NCI-H2107 treated with DMSO at 0.1 percent for 48 hours (cell line): ENCODE measurements around the gene AQP1.

ENCODE experiments used
- DNase-seq: peaks from one replicate; lab custom pipeline; 2025; ENCODE audit not compliant: unreplicated experiment; lab: John Stamatoyannopoulos, UW

AQP1 gene

DNA sequence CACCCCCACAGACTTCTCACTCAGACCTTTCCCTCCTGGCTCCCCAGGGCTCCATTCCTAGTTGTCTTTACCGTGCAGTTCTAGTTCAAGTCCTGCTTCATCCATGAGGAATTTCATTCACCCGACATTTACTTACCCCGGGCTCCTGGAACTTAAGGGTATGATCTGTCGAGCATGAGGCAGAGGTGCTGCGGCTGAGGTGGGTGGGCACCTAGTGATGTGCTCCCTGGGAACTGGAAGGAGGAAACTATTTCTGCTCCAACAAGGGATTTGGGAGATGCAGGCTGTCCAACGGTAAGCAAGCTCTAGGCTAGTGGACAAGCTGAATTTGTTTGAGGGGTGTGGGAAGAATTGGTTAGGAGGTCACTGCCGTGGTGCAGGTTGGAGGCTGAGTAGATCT is 30.2 kb upstream of the AQP1 start:
- no peak for DNase-seq

GRCh38 chr7:30884881-30885280 is 26.8 kb upstream of the AQP1 start:
- no peak for DNase-seq

GRCh38 chr7:30886608-30887011 is 25.0 kb upstream of the AQP1 start:
- no peak for DNase-seq

DNA sequence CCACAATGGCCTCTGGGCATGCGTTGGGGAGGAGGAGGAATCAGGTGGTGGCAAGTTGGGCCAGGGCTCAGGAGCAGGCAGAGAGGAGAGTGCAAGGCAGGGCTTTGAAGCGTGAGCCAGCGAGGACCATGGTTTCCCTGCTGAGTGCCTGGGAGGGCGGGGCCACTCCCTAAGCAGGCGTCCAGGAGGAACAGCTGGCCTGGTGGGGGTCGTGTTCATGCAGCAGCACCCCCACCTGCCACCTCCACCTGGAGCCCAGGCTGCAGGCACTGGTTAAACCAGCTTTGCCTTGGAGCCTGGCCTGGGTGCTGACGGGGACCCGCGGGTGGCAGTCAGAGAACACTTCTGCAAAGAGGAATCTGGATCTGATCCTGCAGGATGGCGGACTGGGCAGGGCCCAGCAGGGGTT is 24.2 kb upstream of the AQP1 start:
- peak; percentile 50 for DNase-seq

DNA sequence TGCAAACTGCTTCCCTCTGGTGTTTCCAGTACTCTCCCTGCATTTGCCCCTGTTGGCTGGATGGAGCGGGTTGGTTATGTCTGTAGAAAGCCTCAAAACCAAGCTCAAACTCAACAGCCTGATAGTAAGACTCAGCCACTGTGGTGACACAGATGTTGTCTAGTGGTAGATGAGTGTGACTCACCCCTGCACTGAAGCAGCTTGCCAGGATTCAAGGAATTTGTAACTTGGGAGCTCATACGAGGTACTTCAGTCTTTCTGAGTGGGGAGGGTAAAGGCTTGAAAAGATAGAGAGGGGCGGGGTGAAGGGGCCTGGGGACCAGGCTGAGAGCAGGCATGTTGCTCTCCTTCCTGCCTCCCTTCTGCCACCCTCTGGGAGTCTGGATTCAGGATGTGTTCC is 22.9 kb upstream of the AQP1 start:
- peak; percentile 12 for DNase-seq

DNA sequence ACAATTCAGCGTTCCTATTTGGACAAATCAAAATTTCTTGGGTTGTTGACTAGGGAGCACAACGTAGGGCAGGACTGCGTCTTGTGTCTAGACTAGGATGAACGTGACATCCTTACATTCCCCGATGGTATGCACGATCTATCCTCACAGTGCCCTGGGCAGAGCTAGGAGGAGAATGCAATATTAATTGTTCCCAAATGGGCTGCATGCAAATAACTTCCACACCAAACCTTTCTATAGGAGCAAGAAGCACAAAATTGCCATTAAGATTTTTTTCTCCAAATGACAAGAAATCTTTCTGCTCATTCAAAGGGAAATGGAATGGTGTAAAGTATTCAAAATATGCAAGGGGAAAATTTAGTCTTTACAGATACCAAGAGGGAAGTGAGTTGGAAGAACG is 21.4 kb upstream of the AQP1 start:
- DNase-seq: no peak

- no peak for DNase-seq
Observed at GRCh38 chr7:30893357-30893756, 18.3 kb upstream of the AQP1 start.

DNA sequence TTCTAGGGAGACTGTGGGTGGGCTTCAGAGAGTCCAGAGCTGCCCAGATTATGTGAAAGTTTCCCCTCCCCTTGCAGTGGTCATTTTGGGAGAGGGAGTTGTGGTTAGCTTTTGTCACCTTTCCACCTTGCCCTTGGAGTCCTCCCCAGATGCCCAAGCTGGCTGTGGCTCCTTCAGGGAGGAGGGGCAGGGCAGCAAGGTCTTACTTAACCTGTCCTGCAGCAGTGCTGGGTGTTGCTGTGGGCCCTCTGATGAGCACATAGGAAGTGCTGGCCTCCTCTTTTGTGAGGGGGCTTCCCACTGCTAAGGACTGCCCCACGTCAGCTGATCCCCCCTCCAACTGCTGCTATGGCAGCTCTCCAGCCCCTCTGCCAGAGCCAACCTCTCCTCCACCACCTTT is 17.6 kb upstream of the AQP1 start:
- DNase-seq: no peak

- peak; percentile 47 for DNase-seq
Observed at GRCh38 chr7:30894866-30895605, 16.6 kb upstream of the AQP1 start.

- no peak for DNase-seq
Observed at GRCh38 chr7:30896036-30896435, 15.6 kb upstream of the AQP1 start.

DNA sequence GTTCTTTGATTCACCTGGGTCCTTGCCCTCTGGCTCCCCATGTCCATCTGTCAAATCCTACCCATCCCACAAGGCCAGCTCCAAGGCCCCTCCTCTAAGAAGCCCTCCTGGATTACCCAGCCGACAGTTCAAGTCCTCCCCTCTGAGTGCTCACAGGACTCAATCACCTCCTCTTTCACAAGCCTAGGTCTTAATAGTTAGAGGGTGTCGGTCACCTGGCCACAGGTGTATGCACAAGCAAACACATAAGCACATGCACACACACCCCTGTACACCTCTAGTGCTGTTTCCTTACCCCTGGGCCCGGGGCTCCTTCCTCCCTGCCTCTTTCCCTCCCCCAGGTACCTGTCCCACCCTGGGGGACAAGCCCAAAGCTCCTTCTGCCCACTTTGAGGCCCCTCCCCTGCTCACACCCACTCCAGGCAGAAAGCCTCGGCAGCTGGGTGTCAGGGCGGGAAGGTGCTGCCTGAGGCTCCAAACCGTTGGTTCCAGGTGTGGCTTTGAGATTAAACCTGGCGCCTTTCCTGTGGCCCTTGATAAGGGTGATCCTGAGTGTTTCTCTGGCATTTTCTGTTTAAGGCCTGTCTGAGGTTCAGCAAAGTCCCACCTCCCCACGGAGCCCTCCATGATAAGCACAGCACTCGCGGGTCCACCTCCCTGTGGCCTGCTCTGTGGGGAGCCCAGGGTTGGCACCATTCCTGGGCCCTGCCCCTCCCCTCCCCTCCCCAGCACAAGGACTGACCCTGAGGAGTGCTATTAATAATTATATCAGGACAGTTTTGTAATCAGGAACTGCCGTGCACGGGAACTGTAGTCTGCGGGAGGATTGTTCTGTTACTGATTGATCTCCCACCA is 14.6 kb upstream of the AQP1 start:
- DNase-seq: peak; percentile 6

DNA sequence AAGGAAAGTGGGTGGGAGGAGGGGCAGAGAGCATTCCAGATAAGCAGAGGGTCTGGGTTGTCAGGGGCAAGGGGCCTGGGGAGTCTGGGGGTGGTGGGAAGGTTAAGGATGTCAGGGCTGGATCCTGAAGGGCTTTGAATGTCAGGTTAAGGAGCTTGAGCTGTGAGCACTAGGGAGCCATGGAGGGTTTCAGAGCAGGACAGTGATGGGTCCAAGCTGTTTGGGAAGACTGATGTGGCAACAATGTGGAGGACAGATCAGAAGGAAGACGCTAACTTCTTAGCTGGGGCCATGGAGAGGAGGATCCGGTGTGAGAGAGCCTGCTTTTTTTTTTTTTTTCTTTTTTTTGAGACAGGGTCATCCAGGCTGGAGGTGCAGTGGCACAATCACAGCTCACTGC is 13.9 kb upstream of the AQP1 start:
- no peak for DNase-seq

GRCh38 chr7:30898411-30898810 is 13.2 kb upstream of the AQP1 start:
- DNase-seq: no peak

GRCh38 chr7:30899066-30899465 is 12.6 kb upstream of the AQP1 start:
- no peak for DNase-seq

- DNase-seq: no peak
Observed at GRCh38 chr7:30899630-30900029, 12.0 kb upstream of the AQP1 start.

DNA sequence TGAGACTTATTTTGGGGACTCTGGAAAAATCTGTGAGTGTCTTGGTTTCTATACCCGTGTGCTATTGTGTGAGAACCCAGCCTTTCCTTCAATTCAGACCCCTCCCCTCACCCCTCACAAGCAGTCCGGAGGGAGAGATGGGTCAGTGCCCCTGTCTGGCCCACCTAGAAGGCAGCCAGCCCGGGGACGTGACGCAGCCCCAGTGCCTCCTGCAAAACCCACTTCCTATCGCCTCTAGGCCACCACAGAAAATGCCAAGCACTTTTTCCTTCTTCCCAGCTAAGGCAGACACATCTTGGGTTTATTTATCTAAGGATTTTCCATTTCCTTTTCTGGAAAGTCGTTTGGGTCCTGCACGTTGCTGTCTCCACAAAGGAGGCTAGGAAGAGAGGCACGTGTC is 11.6 kb upstream of the AQP1 start:
- DNase-seq: no peak

DNA sequence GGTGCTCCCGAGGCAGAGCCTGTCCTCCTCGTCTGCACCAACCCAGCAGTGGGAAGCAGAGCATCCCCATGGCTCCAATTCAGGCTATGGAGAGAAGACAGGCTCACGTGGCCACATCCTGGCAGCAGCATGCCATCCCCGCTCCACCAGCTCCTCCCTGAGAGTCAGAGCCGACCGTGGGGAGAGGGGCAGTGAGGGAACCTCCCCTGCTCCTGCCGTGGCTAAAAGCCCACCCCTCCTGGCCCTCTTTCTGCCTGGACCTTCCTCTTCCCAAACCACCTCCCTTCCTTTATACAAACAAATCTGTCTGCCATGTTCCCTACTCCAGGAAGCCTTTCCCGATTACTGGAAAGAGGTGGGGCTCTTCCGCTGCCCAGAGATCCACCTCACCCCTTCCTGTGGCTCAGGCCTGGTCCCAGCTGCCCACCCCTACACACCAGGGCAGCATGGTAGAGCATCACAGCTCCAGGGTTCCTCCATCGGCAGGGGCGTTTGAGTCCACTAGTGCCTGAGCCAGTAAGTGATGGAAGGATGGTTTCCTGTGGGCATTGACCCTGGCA is 10.8 kb upstream of the AQP1 start:
- DNase-seq: no peak

DNA sequence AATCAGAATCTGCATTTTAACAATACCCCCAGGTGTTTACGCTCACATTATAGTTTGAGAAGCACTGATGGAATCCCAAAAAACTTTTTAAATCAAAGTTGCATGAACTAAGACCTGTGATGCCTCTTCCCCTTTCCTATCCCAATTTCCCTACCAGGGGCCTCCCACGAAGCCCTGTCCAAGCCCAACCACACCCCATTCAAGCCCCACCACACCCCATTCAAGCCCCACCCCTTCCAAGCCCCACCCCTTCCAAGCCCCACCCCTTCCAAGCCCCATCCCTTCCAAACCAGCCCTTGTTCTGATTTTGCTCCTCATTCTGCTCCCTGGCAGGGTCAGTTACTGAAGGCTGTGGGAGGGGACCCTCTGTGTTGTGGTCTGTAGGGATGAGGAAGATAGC is 9.8 kb upstream of the AQP1 start:
- no peak for DNase-seq

- DNase-seq: no peak
Observed at GRCh38 chr7:30902466-30902865, 9.2 kb upstream of the AQP1 start.

- DNase-seq: no peak
Observed at GRCh38 chr7:30903146-30903545, 8.5 kb upstream of the AQP1 start.

DNA sequence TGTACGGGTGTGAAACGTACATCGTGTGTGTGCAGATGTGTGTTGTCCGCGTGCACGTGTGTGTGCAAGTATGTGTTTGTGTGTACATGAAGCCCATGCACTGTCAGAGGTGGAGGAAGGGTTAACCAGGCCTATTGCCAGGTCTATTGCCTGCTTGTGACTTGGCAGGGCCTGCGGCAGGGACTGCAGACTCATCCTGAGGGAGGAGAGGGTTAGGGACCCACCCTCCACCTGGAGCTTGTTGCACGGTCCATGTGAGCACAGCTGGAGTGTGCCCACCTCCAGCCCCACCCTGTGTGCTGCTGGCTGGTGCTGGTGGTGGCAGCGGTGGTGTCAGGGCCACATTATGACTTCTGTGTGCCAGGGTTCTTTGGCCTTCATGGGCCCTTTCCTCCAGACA is 7.1 kb upstream of the AQP1 start:
- no peak for DNase-seq
